ENCODE results near the gene AXIN1. TPM values are rescaled to one million over a fixed set of nuclear protein-coding genes. Genes with fewer than 3 reads are reported as not detected.

The AXIN1 gene
- polyA plus RNA-seq, 2 of the 4 experiments (the other 2 are of a cell fraction) = 8.7 to 19.3 TPM

DNA sequence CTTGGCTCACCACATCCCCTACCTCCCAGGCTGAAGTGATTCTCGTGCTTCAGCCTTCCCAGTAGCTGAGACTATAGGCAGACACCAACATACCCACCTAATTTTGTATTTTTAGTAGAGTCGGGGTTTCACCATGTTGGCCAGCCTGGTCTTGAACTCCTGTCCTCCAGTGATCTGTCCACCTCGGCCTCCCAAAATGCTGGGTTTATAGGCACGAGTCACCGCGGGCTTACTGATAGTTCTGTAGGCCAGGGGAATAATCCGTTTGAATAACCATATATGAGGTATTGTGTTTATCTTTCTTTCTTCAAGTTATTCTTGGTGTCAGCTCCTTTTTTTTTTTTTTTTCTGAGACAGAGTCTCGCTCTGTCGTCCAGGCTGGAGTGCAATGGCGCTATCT is 110.2 kb downstream of the AXIN1 start (continued):
- TF ChIP-seq HOXB13 (CRISPR knock-in tag; IDR thresholded peaks at IDR 0.05; ENCODE audit: low read depth) (no peak), CHD4 (IDR thresholded peaks at IDR 0.05; ENCODE audit: borderline replicate concordance) (no peak)

DNA sequence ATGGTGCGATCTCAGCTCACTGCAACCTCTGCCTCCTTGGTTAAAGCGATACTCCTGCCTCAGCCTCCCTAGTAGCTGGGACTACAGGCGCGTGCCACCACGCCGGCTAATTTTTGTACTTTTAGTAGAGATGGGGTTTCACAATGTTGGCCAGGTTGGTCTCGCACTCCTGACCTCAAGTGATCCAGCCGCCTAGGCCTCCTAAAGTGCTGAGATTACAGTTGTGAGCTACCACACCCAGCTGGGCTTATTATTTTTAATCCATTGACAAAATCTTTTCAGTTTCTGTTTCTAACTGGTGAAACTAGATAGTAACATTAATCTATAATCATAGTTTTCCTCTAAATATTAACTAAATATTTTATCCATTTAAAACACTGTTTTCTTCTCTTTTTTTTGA is 112.0 kb downstream of the AXIN1 start:
- H3K4me3 ChIP-seq = no peak overlapping the region
- POLR2A ChIA-PET = no interaction called here
- TF ChIP-seq FOSB (CRISPR knock-in tag; IDR thresholded peaks at IDR 0.05) = no peak
- no peak for TF ChIP-seq MAFK (IDR thresholded peaks at IDR 0.05; ENCODE audit: partially characterized antibody)
- TF ChIP-seq KDM1A (IDR thresholded peaks at IDR 0.05; ENCODE audit: low read depth) = no peak
- no peak for TF ChIP-seq RNF2 (IDR thresholded peaks at IDR 0.05; ENCODE audit: borderline replicate concordance, low read depth)
- TF ChIP-seq MAZ (IDR thresholded peaks at IDR 0.05; ENCODE audit: borderline replicate concordance, low read depth, low read length) = no peak
- H3K4me1 ChIP-seq = no peaks in the 10 kb centered on the region
- no peaks in the 10 kb centered on the region for H3K9me3 ChIP-seq
- H3K27ac ChIP-seq = no peak overlapping the region
- ATAC-seq = no peak
- no peak for FAIRE-seq
- 94% methylated on average over 8 of the region's 8 CpGs for WGBS (ENCODE audit: missing lambda C conversion rate)
- no peak for DNase-seq (ENCODE audit: low read depth in 1 of 2, low spot score in 1 of 2)
- CTCF ChIA-PET = interaction anchor here (0.9 to 1.0 kb wide), 2 partner anchors 134 to 175 kb away, joined by 3 to 4 read pairs; no protein-coding TSS in a partner anchor
- no peak overlapping the region for H3K4me2 ChIP-seq

DNA sequence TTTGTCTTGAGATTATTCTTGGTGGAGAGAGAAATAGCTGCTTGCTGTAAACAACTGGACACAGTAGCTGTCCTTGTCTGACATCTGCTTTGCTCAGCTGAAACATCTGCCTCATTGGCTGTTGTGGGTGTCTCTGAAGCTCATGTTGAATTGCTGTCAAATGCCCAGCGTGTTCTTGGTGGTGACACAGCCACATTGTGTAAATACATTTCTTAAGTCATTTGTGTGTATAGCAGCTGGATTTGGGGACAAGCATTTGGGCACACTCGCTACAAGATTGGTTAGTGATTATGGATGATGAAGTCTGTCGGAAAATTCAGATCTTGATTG is 112.6 kb downstream of the AXIN1 start:
- CTCF ChIA-PET = interaction anchor here (0.7 to 1.3 kb wide), 4 partner anchors 13 to 133 kb away, joined by 3 to 4 read pairs (median 4); no protein-coding TSS in a partner anchor
- ATAC-seq (no peak), FAIRE-seq (no peak), DNase-seq (ENCODE audit: low read depth in 1 of 2, low spot score in 1 of 2) (no peak)
- 64% methylated on average over 3 of the region's 3 CpGs for WGBS (ENCODE audit: missing lambda C conversion rate)
- TF ChIP-seq MYC (IDR thresholded peaks at IDR 0.05; ENCODE audit: borderline replicate concordance, low read length) (no peak), CBX8 (IDR thresholded peaks at IDR 0.05) (no peak), GATA3 (IDR thresholded peaks at IDR 0.05; ENCODE audit: borderline replicate concordance) (no peak), EHMT2 (IDR thresholded peaks at IDR 0.05; ENCODE audit: low read depth) (no peak), RAD21 (conservative IDR thresholded peaks at IDR 0.05 in 1 of 2, IDR thresholded peaks at IDR 0.05 in 1 of 2) (no peak), KDM1A (IDR thresholded peaks at IDR 0.05; ENCODE audit: low read depth) (no peak), EHF (CRISPR knock-in tag; IDR thresholded peaks at IDR 0.05) (no peak), EP300 (IDR thresholded peaks at IDR 0.05) (no peak), HEYL (CRISPR knock-in tag; IDR thresholded peaks at IDR 0.05) (no peak), RARB (CRISPR knock-in tag; IDR thresholded peaks at IDR 0.05) (no peak), MAFK (IDR thresholded peaks at IDR 0.05; ENCODE audit: partially characterized antibody) (no peak), KDM5A (IDR thresholded peaks at IDR 0.05) (no peak), HDAC2 (IDR thresholded peaks at IDR 0.05) (no peak), POLR2A (IDR thresholded peaks at IDR 0.05; ENCODE audit: low read length) (no peak)
- TF ChIP-seq, protein P1, sequence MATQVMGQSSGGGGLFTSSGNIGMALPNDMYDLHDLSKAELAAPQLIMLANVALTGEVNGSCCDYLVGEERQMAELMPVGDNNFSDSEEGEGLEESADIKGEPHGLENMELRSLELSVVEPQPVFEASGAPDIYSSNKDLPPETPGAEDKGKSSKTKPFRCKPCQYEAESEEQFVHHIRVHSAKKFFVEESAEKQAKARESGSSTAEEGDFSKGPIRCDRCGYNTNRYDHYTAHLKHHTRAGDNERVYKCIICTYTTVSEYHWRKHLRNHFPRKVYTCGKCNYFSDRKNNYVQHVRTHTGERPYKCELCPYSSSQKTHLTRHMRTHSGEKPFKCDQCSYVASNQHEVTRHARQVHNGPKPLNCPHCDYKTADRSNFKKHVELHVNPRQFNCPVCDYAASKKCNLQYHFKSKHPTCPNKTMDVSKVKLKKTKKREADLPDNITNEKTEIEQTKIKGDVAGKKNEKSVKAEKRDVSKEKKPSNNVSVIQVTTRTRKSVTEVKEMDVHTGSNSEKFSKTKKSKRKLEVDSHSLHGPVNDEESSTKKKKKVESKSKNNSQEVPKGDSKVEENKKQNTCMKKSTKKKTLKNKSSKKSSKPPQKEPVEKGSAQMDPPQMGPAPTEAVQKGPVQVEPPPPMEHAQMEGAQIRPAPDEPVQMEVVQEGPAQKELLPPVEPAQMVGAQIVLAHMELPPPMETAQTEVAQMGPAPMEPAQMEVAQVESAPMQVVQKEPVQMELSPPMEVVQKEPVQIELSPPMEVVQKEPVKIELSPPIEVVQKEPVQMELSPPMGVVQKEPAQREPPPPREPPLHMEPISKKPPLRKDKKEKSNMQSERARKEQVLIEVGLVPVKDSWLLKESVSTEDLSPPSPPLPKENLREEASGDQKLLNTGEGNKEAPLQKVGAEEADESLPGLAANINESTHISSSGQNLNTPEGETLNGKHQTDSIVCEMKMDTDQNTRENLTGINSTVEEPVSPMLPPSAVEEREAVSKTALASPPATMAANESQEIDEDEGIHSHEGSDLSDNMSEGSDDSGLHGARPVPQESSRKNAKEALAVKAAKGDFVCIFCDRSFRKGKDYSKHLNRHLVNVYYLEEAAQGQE (IDR thresholded peaks at IDR 0.05) = no peak
- TF ChIP-seq, protein P2, sequence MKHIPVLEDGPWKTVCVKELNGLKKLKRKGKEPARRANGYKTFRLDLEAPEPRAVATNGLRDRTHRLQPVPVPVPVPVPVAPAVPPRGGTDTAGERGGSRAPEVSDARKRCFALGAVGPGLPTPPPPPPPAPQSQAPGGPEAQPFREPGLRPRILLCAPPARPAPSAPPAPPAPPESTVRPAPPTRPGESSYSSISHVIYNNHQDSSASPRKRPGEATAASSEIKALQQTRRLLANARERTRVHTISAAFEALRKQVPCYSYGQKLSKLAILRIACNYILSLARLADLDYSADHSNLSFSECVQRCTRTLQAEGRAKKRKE (CRISPR knock-in tag; IDR thresholded peaks at IDR 0.05; ENCODE audit: low read depth) = no peak
- TF ChIP-seq, protein P3, sequence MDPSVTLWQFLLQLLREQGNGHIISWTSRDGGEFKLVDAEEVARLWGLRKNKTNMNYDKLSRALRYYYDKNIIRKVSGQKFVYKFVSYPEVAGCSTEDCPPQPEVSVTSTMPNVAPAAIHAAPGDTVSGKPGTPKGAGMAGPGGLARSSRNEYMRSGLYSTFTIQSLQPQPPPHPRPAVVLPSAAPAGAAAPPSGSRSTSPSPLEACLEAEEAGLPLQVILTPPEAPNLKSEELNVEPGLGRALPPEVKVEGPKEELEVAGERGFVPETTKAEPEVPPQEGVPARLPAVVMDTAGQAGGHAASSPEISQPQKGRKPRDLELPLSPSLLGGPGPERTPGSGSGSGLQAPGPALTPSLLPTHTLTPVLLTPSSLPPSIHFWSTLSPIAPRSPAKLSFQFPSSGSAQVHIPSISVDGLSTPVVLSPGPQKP (IDR thresholded peaks at IDR 0.05; ENCODE audit: low read depth, low read length) = no peak
- TF ChIP-seq, protein P4, sequence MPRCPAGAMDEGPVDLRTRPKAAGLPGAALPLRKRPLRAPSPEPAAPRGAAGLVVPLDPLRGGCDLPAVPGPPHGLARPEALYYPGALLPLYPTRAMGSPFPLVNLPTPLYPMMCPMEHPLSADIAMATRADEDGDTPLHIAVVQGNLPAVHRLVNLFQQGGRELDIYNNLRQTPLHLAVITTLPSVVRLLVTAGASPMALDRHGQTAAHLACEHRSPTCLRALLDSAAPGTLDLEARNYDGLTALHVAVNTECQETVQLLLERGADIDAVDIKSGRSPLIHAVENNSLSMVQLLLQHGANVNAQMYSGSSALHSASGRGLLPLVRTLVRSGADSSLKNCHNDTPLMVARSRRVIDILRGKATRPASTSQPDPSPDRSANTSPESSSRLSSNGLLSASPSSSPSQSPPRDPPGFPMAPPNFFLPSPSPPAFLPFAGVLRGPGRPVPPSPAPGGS (IDR thresholded peaks at IDR 0.05) = no peak
- TF ChIP-seq, protein P5, sequence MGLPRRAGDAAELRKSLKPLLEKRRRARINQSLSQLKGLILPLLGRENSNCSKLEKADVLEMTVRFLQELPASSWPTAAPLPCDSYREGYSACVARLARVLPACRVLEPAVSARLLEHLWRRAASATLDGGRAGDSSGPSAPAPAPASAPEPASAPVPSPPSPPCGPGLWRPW (IDR thresholded peaks at IDR 0.05) = no peak
- H3K9me3 ChIP-seq = no peaks in the 10 kb centered on the region
- POLR2A ChIA-PET = no interaction called here
- no peaks in the 10 kb centered on the region for H3K4me1 ChIP-seq
- no peak overlapping the region for H3K27ac ChIP-seq
- no peak overlapping the region for H3K4me2 ChIP-seq
- H3K4me3 ChIP-seq = no peak overlapping the region
